ENCODE data around the gene NOL8.

The NOL8 gene

GRCh38 chr9:92325269-92325990, at the start of gene NOL8, which contains the start of gene CENPP:
NOL8 (minus strand) TSS chr9:92325350; CDS start chr9:92324161, 1,189 bp downstream.
CENPP (plus strand) TSS chr9:92325953.
- peak; percentile 86 for DNase-seq

- DNase-seq = no peak
These were observed 48.0 kb upstream of the NOL8 start for GRCh38 chr9:92373167-92373566.

DNA sequence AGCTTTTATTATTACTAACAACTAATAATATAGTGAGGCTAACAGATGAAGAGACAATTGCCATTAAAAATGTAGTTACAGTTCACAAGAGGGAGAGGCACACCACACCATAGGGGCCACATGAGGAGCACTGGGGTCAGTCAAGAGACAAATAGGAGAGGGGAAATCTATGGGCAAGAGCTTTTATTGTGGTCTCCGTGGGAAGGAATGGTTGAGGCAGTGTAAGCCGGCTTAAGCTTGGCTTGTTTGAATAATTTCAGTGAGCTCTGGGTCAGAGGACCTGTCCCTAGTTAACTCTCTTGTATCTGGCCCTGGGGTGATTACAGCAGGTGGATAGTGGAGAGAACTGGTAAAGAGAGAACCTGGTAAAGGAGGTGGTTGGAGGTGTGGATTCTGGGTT, 43.9 kb upstream of the NOL8 start:
- DNase-seq = no peak

- no peak for DNase-seq
These were observed 34.9 kb upstream of the NOL8 start for GRCh38 chr9:92360083-92360482.

GRCh38 chr9:92359394-92359995, 34.3 kb upstream of the NOL8 start:
- no peak for DNase-seq

GRCh38 chr9:92353051-92353450, 27.9 kb upstream of the NOL8 start:
- no peak for DNase-seq

- no peak for DNase-seq
These were observed 25.6 kb upstream of the NOL8 start for GRCh38 chr9:92350740-92351133.

DNA sequence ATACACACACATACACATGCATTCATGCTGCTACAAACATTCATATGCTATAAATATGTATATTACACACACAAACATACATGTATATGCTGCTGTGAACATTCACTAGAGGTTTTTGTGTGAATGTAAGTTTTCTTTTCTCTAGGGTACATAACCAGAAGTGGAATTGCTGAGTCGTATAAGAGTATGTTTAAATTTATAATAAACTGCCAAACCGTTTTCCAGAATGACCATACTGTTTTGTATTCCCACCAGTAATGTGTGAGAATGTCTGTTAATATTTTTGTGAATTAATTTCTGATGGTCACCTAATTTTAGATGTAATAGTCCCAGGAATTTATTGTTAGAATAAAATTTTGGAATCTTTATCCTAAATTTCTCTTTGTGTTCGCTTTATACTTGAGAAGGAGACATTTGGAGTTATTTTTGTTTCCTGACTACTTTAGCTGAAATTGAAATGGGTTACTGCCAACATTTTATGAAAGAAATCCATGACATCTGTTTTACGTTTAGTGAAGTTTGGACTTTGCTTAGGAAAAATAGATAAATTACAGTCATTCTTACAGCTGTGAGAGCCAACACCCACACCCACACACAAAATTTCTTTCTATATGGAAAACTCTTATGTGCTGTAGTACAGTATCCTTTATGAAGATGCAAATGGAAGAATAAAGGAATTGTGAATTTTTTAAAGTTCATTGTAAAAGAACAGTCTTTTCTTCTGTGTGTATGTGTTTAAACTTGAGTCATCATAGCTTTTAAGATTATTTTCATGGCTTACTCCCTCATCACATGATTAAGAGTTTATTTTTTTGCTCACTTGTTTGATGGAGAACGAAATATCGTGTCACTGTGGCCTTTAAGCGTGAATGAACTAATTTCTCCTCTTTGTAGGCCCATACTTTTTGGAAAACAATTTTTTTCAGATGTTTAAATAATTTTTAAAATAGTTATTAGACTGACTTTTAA, 24.9 kb upstream of the NOL8 start:
- DNase-seq = no peak

DNA sequence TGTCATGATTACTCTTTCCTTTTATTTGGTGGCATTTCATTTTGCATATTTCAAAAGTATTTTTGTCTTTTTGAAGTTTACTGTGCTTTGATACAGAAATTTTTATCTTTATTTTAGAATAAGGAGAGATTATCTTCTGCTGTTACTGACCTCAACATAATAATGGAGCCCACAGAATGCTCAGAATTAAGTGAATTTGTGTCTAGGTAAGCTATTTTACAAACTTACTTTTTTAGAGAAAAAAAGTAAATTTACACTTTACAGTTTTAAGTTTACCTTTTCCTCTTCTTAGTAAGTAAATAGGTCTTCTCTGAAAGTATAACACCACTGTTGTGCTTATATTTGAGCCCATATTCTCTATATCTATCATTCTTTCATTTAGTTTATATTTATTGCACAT, 20.4 kb upstream of the NOL8 start:
- DNase-seq = no peak

- DNase-seq = no peak
These were observed 17.8 kb upstream of the NOL8 start for GRCh38 chr9:92342825-92343488.

DNA sequence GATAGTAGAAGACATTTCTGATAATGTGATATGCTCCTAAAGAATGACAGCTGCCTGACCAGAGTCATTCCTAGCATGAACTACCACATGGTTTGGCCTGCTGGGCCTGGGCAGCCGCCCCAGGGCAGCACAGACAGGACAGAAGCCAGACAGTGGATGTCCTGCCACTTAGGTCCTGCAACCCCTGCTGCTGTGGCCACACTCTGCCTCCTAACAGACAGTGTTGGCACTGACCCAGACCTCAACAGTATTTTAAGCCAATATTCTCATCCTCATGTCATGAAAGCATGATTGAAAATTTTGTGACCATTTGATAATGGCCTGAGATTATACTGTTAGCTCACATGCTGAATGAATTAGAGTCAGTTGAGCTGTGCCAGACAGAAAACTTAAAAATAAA, 16.4 kb upstream of the NOL8 start:
- DNase-seq = no peak

- no peak for DNase-seq
These were observed 8.1 kb upstream of the NOL8 start for GRCh38 chr9:92333282-92333634.

DNA sequence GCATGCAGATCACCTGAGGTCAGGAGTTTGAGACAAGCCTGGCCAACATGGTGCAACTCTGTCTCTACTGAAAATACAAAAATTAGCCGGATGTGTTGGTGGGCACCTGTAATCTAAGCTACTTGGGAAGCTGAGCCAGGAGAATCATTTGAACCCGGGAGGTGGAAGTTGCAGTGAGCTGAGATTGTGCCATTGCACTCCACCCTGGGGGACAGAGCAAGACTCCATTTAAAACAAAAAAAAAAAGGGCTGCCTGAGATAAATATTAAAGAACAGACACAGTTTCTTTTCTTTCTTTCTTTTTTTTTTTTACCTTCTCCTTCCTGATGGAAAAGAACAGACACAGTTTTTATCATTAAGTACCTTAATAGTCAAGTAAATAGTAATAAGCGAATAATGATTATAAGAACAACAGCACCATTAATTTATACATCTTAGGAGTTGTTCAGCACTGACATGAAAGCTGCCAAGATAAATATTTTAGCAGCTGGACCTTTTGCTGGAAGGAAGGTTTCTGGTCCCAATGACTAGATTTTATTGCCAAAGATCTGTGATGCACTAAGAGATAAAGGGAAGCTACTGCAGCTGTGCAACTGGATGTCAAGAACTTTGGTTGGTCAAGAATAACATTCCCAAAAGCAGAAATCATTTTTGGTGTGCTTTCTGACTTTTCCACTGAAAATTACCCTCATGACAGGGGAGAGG, 7.6 kb upstream of the NOL8 start:
- no peak for DNase-seq

DNA sequence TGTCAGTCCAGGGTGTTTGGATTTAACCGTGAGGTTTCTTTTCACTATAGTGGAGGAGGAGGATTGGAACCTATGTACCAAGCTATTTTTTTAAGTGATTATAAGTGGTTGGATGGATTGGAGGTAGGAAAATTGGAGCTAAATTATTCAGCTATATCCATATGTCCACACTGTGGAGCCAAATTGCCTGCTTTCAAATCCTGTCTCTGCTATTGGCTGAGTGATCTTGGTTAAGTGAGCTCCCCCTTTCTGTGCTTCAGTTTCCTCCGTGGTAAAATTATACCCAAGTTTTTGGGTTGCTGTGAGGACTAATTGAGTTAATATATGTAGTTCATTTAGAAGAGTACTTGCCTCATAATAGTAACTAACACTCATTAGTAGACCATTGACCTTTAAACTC, 3.1 kb upstream of the NOL8 start:
- no peak for DNase-seq

DNA sequence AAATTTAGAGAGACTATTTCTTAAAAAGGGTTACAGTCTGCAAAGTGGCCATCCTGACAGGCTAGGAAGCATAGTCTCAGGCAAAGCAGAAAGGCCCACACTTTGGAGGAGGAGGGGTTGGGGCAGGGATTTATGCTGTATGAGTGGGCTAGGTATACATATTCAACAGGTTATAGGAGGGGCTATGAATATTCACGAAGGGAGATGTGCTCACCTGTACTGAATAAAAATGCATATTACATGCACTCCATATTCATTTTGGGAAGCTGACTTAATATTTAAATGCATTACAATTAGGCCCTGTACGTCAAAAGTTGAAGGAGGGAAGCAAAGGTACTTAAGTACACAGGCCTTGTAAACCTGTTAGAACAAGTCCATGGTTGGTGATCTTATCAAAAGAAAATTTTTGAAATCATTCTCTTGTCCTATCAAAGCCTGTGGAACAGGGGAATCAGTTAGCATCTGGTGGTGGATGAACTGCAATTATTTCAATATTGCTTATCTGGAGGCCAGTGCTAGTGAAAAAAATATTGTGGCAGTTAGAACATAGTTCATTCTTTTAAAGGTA, 2.2 kb upstream of the NOL8 start:
- no peak for DNase-seq

DNA sequence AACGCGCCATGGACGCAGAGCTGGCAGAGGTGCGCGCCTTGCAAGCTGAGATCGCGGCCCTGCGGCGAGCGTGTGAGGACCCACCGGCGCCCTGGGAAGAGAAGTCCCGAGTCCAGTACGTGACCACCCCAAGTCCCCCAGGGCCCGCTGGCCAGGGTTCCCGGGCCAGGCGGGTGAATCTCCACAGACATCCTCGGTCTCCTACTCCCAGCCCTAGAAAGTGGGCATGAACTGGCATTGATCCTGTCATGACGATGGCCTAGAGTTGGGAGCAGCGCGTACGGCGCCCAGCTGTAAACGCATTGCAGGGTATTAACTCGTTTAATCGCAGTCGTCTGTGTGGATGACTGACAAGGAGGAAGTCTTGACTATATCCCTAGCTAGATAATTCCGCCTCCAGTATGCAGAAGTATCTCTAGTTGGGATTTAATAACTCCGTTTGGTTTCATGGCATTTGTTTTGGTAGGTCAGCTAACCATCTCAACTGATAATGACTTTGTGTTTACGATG, 896 bp upstream of the NOL8 start:
- DNase-seq = no peak

DNA sequence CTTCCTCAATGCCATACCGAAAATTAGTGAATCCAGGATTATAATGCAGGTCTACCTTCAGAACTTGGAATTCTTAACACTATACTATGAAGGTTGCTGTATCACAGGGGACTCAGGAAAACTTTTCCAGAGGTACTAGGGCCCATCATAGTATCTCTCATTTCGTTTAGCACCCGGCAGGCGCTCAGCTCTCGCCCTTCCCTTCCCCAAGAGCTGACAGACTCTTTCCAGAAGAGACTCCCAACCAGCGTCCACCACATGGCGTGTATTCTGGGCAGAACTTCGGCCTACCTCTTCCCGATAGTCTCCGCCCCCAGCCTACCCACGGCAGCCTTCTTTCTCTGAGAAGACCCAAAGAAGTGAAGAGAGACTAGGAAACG, 271 bp downstream of the NOL8 start:
- DNase-seq = no peak

DNA sequence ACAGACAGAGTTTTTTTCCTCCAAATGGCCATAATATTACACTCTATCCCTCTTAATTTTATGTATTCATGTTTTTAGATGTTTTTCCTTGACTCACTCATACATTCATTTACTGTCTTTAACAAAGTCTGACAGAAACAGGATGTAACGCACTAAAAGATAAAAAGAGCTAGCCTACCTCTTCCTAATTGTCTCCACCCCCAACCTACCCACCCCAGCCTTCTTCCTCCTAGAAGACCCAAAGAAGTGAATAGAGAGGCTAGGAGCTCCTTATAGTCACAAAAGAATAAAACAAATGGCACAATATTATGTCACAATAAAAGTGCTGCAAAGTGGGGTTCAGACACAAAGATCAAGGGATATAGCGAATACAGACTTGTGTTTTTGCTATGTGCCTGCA, 719 bp downstream of the NOL8 start:
- no peak for DNase-seq

GRCh38 chr9:92315456-92315855, 9.7 kb downstream of the NOL8 start:
- DNase-seq = no peak

GRCh38 chr9:92313624-92314012, 11.5 kb downstream of the NOL8 start:
- DNase-seq = no peak

GRCh38 chr9:92312887-92313623, 12.1 kb downstream of the NOL8 start:
- no peak for DNase-seq
